Lower leg skin (tissue), 3 donors: Measurements from ENCODE around the gene CHI3L2.

Experiments used
- CTCF ChIP-seq, 3 donors: fragments of 450-650 bp; IDR thresholded peaks; one replicate each; pipeline ENCODE4 v1.5.1; 2016; ENCODE audit warnings: antibody characterized with exemption in 3 of 3, mild to moderate bottlenecking in 3 of 3, moderate library complexity in 2 of 3
- POLR2A ChIP-seq, 2 donors: fragments of 450-650 bp; IDR thresholded peaks; one replicate each; pipeline ENCODE4 v1.6.1; 2016 to 2017; ENCODE audit warnings: antibody characterized with exemption in 2 of 2, mild to moderate bottlenecking in 1 of 2, moderate library complexity in 1 of 2

DNA sequence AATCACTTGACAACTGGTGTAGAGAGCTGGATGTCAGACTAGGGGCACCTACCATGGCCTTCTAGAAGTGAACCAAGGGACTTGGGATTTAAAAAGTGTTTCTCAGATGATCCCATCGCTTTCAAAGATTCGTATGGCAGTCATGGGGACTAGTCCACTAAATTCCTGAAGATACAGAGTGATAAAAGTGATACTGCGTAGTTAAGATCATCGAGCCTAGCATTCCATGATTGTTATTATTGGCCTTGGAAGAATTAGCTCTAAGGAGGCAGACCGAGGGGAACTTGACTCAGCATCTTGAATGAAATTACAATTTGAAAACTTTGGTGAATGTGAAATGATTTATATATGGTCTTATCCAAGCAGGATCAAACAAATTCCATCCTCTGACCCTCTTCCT, 61.9 kb downstream of the CHI3L2 start:
- TF ChIP-seq CTCF (IDR thresholded peaks at IDR 0.05), result no peak
- TF ChIP-seq POLR2A (IDR thresholded peaks at IDR 0.05), result no peak
